Adrenal gland (tissue), 5 donors: ENCODE data around the gene PARD3B.

Source experiments
- CTCF ChIP-seq, 6 experiments: fragments of 450-650 bp in 4 of 6; fragments of 200-600 bp in 2 of 6; sonication (generic) in 1 of 6; IDR thresholded peaks; 1 replicate in 5 of 6; 2 replicates in 1 of 6; pipeline versions ENCODE4 v1.5.1 to v1.8.0; 2016 to 2021; ENCODE audit warnings: antibody characterized with exemption in 6 of 6, mild to moderate bottlenecking in 2 of 6, moderate library complexity in 1 of 6
- POLR2A ChIP-seq, 2 donors: fragments of 450-650 bp; IDR thresholded peaks; one replicate each; pipeline ENCODE4 v1.6.1; 2017; ENCODE audit warnings: antibody characterized with exemption in 2 of 2, mild to moderate bottlenecking in 2 of 2, moderate library complexity in 1 of 2
- donor health status: DM: no; HTN: no; CAD: no.

GRCh38 chr2:205001300-205001966 is 456.2 kb downstream of the PARD3B start:
- TF ChIP-seq CTCF (IDR thresholded peaks at IDR 0.05) (no peak), POLR2A (IDR thresholded peaks at IDR 0.05) (no peak)
